ENCODE results near the gene COL25A1.
"Not testable (repeated sequence)": the region's sequence is repeated elsewhere in the genome, so short reads cannot be mapped to it uniquely, and the experiment has no call there.

The COL25A1 gene

DNA sequence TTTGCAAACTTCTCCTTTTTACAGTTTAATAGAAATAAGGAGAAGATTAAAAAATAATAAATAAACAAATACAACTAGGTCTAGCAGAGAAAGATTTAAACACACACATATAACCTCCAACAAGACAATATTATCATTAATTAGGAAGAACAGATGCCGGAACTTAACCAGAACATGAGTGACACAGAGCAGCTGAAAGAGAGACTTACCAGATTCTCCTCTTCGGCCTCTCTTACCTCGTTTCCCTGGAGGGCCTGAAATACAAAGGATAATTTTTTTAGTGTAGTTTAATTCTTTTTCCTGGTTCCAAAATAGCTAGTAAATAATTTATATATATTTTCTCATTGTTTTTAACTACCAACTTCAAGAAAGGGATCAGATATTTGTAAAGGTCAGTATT, 252.5 kb downstream of the COL25A1 start:
- DNase-seq (ENCODE audit: low read depth in 2 of 2) = no peak

DNA sequence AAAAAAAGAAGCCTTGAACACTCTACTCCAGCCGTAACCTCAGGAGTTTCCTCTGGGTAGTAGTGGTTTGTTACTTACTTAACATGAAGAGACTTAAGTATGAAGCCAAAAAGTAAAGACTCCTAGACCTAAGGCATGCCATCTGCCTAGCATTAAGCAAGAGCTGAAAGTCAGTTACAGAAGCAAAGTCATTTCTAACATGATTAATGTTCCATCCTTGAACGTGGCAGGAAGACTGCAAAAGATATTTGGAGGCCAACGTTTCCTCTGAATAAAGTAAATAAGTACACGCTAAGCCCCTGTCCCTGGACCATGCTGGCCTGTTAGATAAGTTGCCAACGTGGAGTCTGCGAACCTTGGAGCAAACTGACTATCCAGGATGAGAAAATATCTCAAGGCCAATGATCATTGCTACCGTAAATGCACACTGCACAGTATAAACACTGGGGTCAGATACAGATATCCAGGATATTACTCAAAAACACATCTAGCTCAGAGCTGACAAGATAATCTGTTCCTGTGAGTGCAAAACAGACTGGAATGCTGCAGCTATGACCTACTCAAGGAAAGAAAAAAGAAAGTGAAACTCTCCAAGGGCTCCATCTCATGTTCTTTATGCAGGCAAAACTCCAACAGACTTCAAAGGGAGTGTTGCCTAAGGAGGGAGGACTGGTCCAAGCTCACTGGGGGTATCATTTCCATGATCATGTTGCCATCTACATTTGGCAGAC, 255.8 kb downstream of the COL25A1 start:
- no peak for DNase-seq (ENCODE audit: low read depth in 2 of 2)

DNA sequence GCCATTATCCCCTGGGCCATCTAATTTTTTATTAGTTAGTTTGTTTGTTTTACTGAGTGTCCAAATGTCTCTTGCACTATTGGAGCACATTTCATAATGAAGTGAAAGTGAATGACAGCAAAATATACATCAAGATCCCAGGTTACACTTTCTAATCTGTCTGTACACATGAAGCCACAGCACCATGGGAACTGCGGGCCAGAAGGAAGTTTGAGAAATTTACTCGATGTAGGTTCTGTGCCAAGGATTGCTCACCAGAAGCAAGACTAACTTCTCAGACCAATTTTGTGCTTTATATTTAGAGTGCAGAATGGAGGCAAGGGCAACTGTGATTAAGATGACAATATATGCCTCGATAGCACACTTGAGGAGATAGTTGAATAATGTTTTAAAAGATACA, 258.0 kb downstream of the COL25A1 start:
- DNase-seq (ENCODE audit: low read depth in 2 of 2) = no peak

DNA sequence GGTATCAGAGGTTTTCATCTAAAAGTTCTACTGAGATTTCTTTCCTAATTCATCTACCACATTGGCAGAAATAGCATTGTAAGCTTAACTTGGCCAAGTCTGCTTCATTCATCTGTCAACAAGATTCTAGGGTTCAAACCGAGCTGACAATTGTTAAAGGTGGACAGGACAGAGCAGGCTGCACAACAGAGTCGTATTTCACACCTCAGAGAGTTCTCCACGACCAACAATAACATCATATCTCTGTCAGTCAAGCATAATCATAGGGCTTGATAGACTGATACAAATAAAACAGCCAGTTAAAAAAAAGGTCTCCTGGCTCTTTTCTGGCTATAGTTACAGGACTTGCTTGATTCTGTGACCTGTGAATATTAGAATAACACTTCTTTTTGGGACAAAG, 259.2 kb downstream of the COL25A1 start:
- DNase-seq (ENCODE audit: low read depth in 2 of 2) = no peak

DNA sequence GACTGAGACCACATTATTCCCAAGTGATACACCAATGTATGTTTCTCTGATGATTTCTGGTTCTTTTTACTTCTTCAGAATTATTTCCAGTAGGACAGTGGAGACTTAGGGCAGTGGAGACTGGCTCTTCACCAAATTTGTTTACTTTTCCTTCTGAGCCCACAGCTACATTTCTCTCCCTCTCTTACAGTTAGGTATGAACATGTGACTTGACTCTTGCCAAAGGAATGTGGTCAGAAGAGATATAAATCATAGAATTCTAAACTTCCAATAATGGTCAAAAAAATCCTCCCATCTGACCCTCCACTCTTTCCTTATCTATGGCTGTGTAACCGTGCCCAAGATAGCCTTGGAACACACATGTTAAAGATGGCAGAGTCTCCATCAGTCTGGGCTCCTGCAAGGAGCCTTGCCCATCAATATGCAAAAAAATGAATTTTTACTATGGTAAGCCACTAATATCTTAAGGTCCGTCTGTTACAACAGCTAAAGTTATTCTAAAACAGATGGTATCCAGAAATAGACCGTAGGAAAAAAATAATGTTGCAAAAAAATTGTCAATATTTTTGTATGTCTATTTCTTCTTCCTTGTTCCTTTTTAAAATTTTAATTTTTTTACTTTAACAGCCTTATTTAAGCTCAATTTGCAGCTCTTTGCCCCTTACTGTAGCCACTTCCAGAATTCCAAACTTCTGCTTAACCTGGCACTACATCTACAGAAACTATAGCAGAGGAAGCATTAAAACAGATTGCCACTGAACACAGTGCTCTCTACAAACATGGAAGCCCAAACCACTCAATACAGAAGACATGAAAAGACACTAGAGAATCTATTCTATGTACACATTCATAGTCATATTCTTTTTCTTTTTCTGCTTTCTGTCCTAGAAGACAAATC, 260.7 kb downstream of the COL25A1 start:
- no peak for DNase-seq (ENCODE audit: low read depth in 2 of 2)

DNA sequence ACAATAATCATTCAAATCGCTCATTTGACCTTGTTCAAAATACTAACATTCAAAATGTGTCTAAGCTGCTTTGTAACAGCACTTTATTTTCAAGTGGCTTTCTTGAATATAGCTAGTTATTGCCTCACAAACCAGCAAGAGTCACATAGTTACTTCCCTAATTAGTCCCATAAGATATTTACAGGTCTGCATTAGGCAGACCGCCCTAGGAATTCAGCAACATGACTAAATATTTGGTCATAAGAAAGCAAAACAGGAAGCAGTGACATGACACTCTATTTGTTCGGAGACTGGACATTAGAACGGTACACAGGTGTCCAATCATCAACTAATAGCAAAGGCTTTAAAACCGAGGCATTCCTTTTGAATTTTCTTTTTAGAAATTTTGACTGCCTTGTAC, 262.0 kb downstream of the COL25A1 start:
- no peak for DNase-seq (ENCODE audit: low read depth in 2 of 2)

DNA sequence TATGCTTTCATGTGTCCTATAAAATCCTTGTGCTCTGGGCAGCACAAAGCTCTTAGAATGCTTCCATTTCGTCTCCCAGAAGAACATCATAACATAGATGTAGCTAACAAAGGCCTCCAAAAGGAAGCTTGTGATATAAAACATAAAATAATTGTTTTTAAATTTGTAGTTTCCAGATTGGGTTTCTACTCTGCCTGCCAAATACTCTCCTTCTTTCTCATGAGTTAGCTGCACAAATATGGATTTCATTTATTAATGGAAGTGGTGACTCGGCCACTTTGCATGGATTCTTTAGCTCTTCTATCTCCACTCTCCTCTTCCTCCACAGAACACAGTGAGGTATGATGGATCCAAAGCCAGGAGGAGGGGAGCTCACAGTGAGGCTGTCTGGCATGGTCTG, 265.4 kb downstream of the COL25A1 start:
- no peak for DNase-seq (ENCODE audit: low read depth in 2 of 2)

DNA sequence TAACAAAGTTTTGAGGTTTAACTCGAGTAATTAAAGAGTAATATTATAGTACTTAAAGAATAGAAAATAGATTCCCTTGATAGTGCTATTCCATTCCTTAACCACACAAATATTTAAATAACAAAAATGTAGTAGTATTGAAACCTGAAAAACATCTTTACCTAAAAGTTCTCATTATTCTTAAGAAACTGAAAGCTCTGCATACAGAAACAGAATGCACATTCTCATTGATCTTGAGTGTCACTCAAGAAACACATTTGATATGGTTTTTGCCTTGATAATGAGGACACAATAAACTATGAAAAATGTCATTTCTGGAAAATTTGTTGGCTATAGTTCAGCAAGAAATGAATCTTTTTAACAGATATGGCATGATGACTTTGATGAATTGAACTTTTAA, 268.5 kb downstream of the COL25A1 start:
- DNase-seq (ENCODE audit: low read depth in 2 of 2) = no peak

DNA sequence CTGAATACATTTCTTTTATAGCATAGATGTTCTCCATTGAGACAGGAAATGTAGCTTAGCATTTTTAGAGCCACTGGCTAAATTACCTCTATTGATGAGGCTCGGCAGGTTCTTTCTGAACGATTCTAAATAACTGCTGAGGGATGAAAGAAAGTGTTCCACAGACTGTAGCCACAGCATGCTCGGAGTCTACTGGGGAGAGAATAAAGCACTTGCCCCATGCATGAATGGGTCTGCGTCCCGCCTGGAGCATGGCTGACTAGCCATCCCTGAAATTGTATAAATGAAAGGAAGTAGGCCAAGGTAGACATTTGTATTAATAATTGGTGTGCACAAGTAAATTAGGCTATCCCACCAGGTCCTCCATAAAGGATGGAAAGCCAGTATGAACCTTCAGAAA, 269.8 kb downstream of the COL25A1 start:
- DNase-seq (ENCODE audit: low read depth in 2 of 2) = no peak

DNA sequence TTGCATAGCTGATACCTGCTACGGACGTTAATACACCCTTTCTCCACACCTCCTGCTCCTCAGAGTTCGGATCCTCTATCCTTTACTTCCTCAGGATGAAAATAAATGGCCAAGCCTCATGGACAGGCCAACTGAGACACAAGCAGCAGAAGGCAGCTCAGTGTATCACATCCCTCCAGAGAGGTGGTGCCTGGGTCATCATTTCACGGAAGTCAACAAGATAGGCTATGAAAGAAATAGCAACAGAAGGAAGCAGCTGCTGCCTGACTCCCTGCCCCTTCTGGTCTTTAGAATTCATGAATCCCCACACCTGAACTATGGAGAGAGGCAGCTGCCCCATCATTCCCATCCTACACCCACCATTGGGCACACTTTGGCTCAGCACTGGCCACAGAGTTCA, 272.5 kb downstream of the COL25A1 start:
- no peak for DNase-seq (ENCODE audit: low read depth in 2 of 2)

DNA sequence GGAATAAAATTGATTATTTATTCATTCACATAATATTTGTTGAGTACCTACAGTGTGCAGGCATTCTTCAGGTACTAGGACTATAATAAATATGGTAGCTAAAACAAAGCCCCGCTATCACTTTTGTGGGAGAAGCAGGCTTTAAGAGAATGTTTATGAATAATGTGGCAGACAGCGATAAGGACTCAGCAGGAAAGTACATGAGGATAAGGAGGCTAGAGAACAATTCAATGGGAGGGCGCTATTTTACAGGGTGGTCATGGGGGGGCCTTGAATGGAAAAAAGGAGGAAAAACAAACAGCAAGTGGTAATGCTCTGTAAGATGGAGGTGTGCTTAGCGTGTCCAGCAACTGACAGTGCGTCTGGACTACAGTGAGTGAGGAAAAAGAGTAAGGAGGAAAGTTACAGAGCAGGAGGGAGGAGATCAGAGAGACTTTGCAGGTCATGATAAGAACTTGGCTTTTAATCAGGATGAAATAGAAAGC, 275.4 kb downstream of the COL25A1 start:
- DNase-seq (ENCODE audit: low read depth in 2 of 2) = no peak

DNA sequence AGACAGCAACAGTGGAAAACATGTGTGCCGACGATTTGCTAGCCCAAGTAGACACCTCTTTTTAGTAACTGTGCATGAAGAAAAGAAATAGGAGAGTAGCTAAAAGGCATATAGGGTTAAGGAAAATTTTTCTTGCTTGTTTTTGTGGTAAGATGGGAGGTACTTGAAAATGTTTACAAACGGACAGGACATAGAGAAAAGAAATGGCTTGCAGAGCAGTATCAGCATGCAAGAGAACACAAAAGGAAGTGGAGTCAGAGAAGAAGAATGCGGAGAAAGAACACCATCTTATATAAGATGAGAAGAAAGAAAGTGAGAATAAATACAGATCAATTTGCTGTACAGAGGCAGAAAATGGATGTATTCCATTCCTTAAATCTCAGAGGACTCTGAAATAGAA, 275.9 kb downstream of the COL25A1 start:
- no peak for DNase-seq (ENCODE audit: low read depth in 2 of 2)

DNA sequence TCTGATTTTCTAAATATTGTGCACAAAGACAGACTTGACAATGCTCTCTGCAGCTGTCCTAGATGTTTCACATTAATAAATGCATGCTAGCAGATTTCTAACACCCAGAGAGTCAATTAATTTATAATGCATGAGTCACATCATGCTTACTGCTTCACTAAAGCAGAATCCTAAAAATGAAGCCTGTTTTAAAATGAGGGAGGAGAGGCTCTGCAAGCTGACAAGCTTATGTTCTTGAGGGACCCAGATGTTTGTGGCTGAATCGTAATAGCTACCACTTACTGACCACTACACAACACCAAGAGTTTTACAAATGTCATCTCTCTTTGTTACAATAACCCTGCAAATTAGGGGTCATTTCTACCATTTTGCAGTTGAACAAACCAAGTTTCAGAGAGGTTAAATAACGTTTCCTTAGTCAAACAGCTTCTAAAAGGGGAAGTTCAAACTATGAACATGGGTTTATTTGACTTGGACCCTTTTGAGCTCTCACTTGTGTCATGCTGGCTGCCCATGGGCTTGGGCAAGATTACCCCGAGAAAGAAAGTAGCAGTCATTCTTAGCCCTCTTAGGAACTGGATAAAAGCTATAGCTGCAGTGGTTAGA, 276.9 kb downstream of the COL25A1 start:
- no peak for DNase-seq (ENCODE audit: low read depth in 2 of 2)

DNA sequence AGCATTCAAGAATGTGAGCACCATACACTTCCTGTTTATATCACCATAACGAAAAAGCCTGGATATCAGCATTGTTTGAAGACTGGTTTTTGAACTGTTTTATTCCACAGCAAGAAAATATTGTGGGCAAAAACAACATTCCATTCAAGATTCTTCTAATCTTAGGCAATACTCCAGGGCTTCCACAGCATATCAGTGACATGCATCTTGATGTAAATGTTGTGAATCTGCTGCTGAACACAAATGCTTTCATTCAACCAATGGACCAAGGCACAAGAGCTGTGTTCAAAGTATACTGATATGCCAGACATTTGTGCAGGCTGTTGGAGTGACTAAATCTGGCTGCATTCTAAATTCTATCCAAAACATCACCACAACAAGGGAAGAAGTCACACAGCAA, 279.5 kb downstream of the COL25A1 start:
- no peak for DNase-seq (ENCODE audit: low read depth in 2 of 2)

DNA sequence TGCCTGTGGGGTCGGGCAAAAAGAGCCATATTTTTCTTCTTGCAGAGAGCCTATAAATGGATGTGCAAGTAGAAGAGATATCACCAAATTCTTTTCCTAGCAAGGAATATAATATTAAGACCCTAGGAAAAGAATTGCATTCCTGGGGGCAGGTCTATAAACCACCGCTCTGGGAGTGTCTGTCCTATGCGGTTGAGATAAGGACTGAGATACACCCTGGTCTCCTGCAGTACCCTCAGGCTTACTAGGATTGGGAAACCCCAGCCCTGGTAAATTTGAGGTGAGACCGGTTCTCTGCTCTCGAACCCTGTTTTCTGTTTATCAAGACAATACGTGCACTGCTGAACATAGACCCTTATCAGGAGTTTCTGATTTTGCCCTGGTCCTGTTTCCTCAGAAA, 280.8 kb downstream of the COL25A1 start:
- DNase-seq (ENCODE audit: low read depth in 2 of 2) = not testable (repeated sequence)

DNA sequence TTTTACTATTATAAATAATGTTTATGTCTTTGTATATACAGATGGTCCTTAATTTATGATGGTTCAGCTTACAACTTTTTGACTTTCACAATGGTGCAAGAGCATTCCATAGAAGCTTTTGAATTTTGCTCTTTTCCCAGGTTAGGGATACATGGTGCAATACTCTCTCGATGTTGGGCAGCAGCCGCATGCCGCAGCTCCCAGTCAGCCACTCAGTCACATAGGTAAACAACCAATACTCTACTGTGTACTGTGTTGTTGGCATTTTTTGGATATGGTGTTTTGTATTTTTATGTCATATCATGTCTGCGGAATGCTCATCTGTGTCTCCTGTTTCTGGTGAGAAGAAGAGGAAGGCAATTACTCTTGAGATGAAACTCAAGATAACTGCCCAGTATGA, 281.6 kb downstream of the COL25A1 start:
- no peak for DNase-seq (ENCODE audit: low read depth in 2 of 2)

DNA sequence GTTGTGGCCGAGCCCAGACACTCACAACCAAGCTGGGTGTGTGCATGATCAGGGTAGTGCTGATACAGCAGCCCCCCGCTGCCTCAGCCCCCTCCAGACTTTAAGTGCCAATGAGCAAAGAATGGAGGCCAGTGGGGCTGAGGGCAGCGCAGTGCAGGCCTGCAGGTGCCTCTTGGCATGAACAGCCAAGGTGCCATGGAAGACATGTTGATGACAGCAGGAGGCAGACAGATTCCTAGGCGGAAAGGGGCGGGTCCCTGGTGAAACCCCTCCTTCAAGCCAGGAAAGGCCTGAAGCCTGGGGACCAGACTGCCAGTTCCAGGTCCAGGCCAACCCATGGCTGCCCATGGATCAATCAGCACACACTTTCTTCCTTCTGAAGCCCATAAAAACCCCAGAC, 286.3 kb downstream of the COL25A1 start:
- DNase-seq (ENCODE audit: low read depth in 2 of 2) = no peak

DNA sequence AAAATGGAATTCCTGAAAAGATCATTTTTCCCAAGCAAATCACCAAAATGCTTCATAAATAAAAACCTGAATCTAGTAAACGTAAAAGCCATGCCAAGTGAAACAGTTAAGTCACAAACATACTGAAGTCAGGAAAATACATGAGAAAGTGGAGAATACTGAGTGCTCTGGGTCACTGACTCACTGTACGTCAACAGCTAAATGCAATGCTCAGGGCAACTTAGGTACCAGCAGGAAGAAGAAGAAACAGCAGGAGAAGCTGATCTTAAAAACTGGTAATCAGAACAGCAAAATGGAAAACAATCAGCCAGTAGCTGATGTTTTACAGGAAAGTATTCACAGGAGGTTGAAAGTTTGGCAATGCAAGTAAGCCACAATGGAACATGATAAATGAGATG, 287.0 kb downstream of the COL25A1 start:
- DNase-seq (ENCODE audit: low read depth in 2 of 2) = no peak

DNA sequence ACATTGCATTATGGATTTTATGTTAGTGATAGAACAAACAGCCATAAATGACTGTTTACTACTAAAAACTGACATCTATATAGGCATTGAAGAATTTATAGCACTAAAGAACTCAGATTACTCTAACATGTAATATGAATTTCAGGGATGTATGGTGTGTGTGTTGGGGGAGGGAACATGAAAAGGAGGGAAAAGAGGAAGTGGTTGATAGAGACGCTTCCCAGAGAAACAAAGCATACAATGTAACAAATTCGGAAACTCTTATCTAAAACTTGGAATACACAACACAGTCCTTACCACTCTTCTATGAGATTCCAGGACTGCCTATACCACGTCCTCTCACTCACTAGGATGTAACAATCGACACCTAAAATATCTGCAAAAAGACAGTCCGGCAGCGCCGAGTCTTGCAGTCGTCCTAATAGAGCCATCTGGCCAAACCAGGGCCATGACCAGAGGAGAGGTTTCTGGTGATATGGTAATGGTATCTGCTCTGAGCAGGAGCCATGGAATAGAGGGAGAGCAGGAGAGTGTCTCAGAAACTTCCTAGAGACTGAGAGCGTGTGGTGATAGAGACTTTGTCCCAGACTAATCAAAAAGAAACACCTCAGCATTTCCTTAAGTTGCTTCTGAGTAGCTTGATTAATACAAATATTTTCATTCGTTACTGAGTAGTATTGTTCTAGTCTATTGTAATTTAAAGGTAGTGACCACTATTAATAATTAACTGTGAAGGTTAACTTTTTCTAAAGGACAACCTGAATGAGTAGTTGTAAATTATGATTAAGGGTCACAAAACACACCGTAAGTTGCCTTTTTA, 287.7 kb downstream of the COL25A1 start:
- no peak for DNase-seq (ENCODE audit: low read depth in 2 of 2)

DNA sequence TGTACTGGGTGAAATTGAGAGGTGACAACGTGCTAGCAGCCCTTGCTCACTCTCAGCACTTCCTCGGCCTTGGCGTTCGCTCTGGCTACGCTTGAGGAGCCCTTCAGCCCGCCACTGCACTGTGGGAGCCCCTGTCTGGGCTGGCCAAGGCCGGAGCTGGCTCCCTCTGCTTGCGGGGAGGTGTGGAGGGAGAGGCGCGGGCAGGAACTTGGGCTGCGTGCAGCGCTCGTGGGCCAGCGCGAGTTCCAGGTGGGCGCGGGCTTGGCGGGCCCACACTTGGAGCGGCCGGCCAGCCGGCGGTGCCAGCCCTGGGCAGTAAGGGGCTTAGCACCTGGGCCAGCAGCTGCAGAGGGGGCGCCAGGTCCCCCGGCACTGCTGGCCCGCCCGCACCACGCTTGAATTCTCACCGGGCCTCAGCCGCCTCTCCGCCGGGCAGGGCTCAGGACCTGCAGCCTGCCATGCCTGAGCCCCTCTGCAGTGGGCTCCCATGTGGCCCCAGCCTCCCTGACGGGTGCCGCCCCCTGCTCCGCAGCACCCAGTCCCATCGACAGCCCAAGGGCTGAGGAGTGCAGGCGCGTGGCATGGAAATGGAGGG, 290.1 kb downstream of the COL25A1 start:
- DNase-seq (ENCODE audit: low read depth in 2 of 2) = no peak

DNA sequence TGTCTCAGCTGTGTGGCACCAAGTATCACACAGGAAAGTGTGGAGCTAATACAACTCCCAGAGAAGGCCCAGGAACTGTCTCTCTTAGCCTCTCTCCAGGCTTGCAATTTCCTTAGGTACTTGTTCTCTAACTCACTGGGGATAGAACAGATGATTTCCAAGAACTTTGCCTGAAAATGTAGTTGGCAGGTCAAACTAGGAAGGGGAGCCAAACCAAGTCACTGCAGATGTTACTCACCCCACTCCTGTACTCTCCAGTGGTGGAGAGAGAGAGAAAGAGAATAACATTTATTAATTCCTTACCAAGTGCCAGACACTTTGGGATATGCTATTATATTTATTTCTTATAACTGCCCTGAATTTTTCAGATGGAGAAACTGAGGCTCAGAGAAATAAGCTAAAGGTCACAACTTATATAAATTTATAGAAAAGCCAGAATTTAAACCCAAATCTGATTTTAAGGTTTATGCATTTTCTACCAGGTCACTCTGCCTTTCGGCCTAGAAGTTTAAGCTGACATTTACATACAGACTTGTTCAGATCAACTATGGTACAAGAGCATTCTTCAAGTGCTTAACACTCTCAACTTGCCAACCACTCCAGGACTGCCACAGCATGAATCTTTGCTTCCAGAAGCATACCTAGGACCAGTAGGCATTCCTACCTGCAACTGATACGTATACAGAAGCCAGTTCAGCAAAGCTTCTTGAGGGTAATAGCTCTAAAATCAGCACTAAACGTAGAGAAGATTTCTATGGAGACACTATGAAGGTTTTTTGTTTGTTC, 291.0 kb downstream of the COL25A1 start:
- DNase-seq (ENCODE audit: low read depth in 2 of 2) = no peak

Data from activated CD8-positive, alpha-beta memory T cell treated with anti-CD3 and anti-CD28 coated beads for 4 hours (primary cell).